Mononuclear cell (primary cell): Measurements from ENCODE around the gene DHFR2. TPM values are rescaled to one million over a fixed set of nuclear protein-coding genes. Genes with fewer than 3 reads are reported as not detected.

Source experiments
- H3K27me3 ChIP-seq: 2 replicates; pipeline ENCODE4 v1.6.0; 2011; ENCODE audit warnings: low read length, control low read depth; ENCODE audit not compliant: insufficient read depth
- H3K4me1 ChIP-seq: 2 replicates; pipeline ENCODE4 v1.5.1; 2011; ENCODE audit warnings: mild to moderate bottlenecking, low read length, control low read depth; ENCODE audit not compliant: insufficient read depth
- H3K4me3 ChIP-seq: 2 replicates; pipeline ENCODE4 v1.5.1; 2011; ENCODE audit warnings: mild to moderate bottlenecking, low read length, moderate library complexity
- H3K9me3 ChIP-seq: 2 replicates; pipeline ENCODE4 v1.5.1; 2011; ENCODE audit warnings: low read depth, mild to moderate bottlenecking, control low read depth, low read length
- total RNA-seq: library from RNA; depleted of rRNA; stranded (reverse); fragments of >200 nt; gene quantifications from one replicate; pipeline ENCODE4 v1.2.3, GENCODE V29; 2012

DHFR2 gene
- total RNA-seq, 1 donor, result 1.0 TPM

GRCh38 chr3:94043285-94043684, 19.4 kb downstream of the DHFR2 start:
- Histone ChIP-seq H3K9me3 (no peaks in the 10 kb centered on the region), H3K4me1 (no peaks in the 10 kb centered on the region), H3K4me3 (no peak overlapping the region), H3K27me3 (no peaks in the 10 kb centered on the region)

DNA sequence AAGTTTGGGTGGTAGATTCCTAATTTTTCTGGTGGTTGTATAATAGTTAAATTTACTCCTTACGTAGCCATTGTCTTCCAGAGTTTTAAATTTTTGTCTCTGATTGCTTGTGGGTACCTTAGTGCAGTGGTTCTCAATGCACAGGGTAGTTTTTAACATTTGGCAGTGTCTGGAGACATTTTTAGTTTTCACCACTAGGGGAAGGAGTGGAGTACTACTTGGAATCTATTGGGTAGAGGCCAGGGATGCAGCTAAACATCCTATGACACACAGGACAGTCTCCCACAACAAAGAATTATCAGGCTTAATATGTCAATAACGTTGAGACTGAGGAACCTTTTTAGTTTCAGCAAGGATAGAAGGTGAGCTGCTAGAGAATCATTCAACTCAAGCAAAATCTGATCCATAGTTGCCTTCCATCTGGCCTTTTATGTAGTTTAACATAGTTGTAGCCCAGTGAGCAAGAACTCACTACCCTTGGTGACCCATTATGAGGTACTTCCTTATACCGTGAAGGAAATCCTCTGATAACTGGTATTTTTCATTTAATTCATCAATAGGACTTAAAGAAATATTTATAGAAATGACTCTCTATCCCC, 25.7 kb downstream of the DHFR2 start:
- H3K4me1 ChIP-seq, result no peaks in the 10 kb centered on the region
- no peak overlapping the region for H3K4me3 ChIP-seq
- H3K9me3 ChIP-seq, result no peaks in the 10 kb centered on the region
- H3K27me3 ChIP-seq, result no peaks in the 10 kb centered on the region

DNA sequence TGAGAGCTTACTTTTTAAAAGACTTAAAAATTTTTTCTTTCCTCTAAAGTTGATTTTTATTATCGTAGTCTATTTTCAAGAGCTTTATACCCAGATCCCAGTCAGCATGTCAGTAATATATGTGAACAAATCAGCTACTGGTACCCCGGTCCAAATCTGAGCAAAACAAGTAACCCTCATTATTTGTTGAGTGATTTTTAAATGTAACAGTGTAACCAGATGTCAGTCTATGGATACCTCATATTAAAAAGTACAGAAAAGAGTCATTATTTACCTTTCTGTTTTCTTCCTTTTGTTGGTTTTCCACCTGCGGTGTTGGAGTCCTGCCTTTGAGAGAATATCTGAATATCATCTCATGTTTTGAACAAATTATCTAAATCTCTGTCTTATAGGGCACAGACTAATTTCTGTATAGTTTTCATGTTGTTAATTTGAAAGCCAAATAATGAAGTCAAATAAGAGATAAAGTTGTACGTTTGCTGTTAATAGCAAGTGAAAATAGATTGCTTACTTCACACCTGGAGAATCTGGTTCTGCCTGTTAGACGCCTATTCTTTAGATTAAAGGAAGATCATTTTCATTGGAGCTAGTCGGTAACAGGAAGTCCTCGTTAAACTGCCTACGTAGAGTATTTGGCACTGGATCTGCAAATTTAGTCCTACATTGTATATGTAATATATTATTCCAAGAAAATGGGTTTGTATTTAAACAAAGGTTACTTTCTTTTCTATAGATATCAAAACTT, 34.5 kb downstream of the DHFR2 start, which contains the start of gene STX19:
STX19 (minus strand) TSS at position 505 of the 745 bp plus-strand sequence. CDS start 13,328 bp downstream, outside the sequence.
- Histone ChIP-seq H3K4me3 (no peak within 1 kb of the TSS), H3K9me3 (no peaks in the 10 kb centered on the region), H3K27me3 (no peaks in the 10 kb centered on the region), H3K4me1 (no peaks in the 10 kb centered on the region)

DNA sequence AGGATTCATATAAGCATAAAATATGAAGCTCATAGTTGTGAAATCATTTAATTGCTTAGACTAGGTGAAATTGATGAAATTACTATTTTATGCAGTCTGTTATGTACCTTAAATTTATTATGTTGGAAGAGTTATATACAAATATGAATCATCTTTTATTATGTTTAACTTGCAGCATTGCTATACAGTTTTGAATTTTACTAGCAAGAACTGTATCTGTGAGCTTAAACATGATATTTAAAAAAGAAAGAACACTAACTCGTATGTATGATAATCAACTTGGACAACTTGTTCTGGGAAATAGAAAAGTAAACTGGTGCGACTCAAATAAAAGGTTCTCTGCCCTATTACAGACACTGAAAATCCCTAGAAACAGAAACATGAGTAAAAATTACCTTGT, 36.1 kb downstream of the DHFR2 start:
- H3K4me1 ChIP-seq, result no peaks in the 10 kb centered on the region
- no peaks in the 10 kb centered on the region for H3K9me3 ChIP-seq
- H3K27me3 ChIP-seq, result no peaks in the 10 kb centered on the region
- H3K4me3 ChIP-seq, result no peak overlapping the region

DNA sequence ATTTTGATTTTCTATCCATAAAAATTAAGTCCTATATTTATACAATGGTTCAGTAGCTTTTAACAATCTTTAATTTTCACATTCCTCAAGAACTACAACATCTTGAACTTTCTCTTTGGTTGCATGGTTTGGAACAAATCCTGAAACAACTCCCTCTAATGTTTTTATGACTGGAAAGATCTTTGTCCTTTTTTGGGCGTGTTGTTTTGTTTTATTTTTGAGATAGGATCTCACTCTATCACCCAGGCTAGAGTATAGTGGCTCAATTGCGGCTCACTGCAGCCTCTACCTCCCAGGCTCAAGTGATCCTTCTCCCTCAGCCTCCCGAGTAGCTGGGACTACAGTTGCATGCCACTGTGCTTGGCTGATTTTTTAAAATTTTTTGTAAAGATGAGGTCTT, 38.3 kb downstream of the DHFR2 start:
- no peaks in the 10 kb centered on the region for H3K9me3 ChIP-seq
- no peaks in the 10 kb centered on the region for H3K27me3 ChIP-seq
- H3K4me1 ChIP-seq, result no peaks in the 10 kb centered on the region
- no peak overlapping the region for H3K4me3 ChIP-seq

- Histone ChIP-seq H3K4me1 (no peaks in the 10 kb centered on the region), H3K27me3 (no peaks in the 10 kb centered on the region), H3K4me3 (no peak overlapping the region), H3K9me3 (no peaks in the 10 kb centered on the region)
These were observed 42.4 kb downstream of the DHFR2 start for GRCh38 chr3:94020293-94020692.

- Histone ChIP-seq H3K9me3 (no peaks in the 10 kb centered on the region), H3K4me1 (no peaks in the 10 kb centered on the region), H3K4me3 (no peak overlapping the region), H3K27me3 (no peaks in the 10 kb centered on the region)
These were observed 43.1 kb downstream of the DHFR2 start for GRCh38 chr3:94019659-94020058.

DNA sequence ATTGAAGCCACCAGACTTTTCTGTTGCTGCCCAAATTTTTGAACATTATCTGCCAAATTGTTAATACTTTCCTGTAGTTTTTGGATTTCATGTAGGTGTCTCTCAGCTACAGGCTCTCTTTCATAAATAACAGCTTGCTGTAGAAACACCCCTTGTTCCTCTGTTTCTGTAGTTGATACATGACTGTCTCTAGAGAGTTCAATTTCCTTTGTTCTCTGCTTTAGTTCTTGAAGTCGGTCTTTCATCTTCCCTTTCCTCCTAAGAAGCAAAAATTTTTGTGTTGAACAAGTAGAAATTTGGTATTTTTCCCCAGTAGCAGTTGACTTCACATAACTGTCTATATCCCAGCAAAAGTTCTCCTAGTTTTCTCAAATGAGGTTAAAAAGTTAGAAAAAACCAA, 47.7 kb downstream of the DHFR2 start:
- H3K4me1 ChIP-seq, result no peaks in the 10 kb centered on the region
- no peak overlapping the region for H3K4me3 ChIP-seq
- H3K9me3 ChIP-seq, result no peaks in the 10 kb centered on the region
- no peaks in the 10 kb centered on the region for H3K27me3 ChIP-seq

DNA sequence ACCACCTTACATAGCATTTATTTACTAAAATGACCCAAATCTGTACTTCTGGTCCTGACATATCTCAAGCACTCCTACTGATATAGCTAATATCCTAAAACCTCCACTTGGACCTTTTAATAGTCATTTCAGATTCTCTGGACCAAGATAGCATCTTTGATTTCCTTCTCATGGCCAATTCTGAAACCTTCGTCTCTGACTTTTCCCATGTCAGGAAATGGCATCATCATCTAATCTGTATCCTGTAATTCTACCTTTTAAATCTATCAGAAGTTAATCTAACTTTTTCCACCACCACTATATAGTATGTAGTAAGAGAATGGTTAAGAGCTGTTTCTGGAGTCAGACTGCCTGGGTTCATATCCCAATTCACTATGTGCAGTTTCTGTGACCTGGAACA, 50.5 kb downstream of the DHFR2 start:
- Histone ChIP-seq H3K4me3 (no peak overlapping the region), H3K4me1 (no peaks in the 10 kb centered on the region), H3K9me3 (no peaks in the 10 kb centered on the region), H3K27me3 (no peaks in the 10 kb centered on the region)

GRCh38 chr3:94011233-94011711, 51.4 kb downstream of the DHFR2 start:
- Histone ChIP-seq H3K27me3 (no peaks in the 10 kb centered on the region), H3K4me3 (no peak overlapping the region), H3K9me3 (no peaks in the 10 kb centered on the region), H3K4me1 (no peaks in the 10 kb centered on the region)

DNA sequence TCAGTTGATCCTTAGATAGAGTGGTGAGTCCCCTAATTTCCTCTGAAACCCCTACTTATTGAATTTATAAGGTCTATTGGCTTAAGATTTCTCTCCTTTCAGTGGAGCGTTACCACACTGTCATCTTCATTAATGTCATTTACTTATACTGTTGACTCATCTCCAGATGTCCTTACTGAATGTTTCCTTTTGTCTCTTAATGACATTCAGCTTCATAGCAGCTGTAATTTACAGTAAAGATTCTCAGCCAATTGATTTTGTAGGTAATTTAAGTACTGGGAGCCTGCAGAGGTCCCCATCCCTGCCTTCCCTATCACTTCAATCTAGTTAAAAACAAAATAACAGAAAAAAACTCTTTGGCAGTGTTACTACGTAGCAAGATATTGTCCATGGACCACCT, 53.1 kb downstream of the DHFR2 start:
- Histone ChIP-seq H3K4me3 (no peak overlapping the region), H3K4me1 (no peaks in the 10 kb centered on the region), H3K27me3 (no peaks in the 10 kb centered on the region), H3K9me3 (no peaks in the 10 kb centered on the region)

- Histone ChIP-seq H3K27me3 (no peaks in the 10 kb centered on the region), H3K4me1 (no peaks in the 10 kb centered on the region)
These were observed 54.5 kb downstream of the DHFR2 start for GRCh38 chr3:94008253-94008652.

More at GRCh38 chr3:94008253-94008652, 54.5 kb downstream of the DHFR2 start:
- Histone ChIP-seq H3K9me3 (no peaks in the 10 kb centered on the region), H3K4me3 (no peak overlapping the region)

Other genes with a start within 250 kb of the DHFR2 start
- gene PROS1, start 89.0 kb downstream of the DHFR2 start, total RNA-seq, result 6.8 TPM
- 3.0 TPM for gene ARL13B, start 82.8 kb downstream of the DHFR2 start, total RNA-seq
- not detected for gene STX19, start 34.3 kb downstream of the DHFR2 start, total RNA-seq
- 32.2 TPM for gene NSUN3, start 145 bp upstream of the DHFR2 start, total RNA-seq